ENCODE data around the gene CNNM3. TPM values are rescaled to one million over a fixed set of nuclear protein-coding genes. Genes with fewer than 3 reads are reported as not detected.
A peak's percentile ranks its signal among the peaks of the same experiment; 100 is the strongest.

Gene CNNM3
- total and polyA plus RNA-seq, 2 experiments from 2014 or later = 18.9 to 37.6 TPM

GRCh38 chr2:96819128-96819875 lies 3.2 kb downstream of the CNNM3 start:
- H3K4me1 ChIP-seq (ENCODE audit: low read depth) = peaks cover 44% of the 10 kb centered on the region
- H3K4me3 ChIP-seq = no peak overlapping the region
- TF ChIP-seq CTCF (IDR thresholded peaks at IDR 0.05; ENCODE audit: low read depth, low read length) = no peak
- no peak overlapping the region for H3K27ac ChIP-seq
- no peaks in the 10 kb centered on the region for H3K36me3 ChIP-seq
- H3K27me3 ChIP-seq = no peaks in the 10 kb centered on the region
- DNase-seq (ENCODE audit: low read depth in 1 of 2, low spot score in 1 of 2) = peak in 1 of 2 donors; percentile 49
- no peaks in the 10 kb centered on the region for H3K9me3 ChIP-seq (ENCODE audit: low read depth)

DNA sequence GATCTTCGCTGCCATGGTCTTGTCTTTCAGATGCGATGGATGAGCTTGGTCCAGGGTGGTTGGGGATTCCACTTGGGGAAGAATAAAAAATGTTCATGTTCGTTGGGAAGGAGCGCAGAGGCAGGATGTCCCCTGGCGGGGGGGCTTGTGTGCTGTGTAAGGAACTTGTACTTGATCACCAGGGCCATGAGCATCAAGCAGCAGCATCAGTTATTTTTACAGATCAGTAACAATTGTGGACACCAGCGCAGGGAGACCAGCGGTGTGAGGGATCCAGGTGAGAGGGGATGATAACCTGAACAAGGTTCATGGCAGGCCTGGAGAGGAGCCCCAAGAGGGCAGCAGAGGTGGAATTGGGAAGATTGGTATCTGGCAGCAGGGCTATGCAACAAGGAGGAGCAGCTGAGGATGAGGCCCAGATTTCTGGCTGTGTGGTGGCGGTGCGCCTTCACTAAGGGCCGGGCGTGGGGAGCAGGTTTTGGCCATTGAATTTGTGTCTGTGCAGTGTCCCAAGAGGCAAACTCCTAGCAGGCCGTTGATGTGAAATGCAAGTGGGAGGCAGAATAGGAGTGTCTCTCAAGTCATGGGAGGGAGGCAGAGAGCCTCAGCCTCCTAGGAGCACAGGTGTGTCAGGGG lies 3.9 kb downstream of the CNNM3 start:
- H3K4me3 ChIP-seq = no peak overlapping the region
- H3K9me3 ChIP-seq (ENCODE audit: low read depth) = no peaks in the 10 kb centered on the region
- peak overlapping the region; percentile 14 for H3K27ac ChIP-seq
- H3K4me1 ChIP-seq (ENCODE audit: low read depth) = peaks cover 48% of the 10 kb centered on the region
- no peaks in the 10 kb centered on the region for H3K27me3 ChIP-seq
- no peak for DNase-seq (ENCODE audit: low read depth in 1 of 2, low spot score in 1 of 2)
- no peak for TF ChIP-seq CTCF (IDR thresholded peaks at IDR 0.05; ENCODE audit: low read depth, low read length)
- H3K36me3 ChIP-seq = no peaks in the 10 kb centered on the region

DNA sequence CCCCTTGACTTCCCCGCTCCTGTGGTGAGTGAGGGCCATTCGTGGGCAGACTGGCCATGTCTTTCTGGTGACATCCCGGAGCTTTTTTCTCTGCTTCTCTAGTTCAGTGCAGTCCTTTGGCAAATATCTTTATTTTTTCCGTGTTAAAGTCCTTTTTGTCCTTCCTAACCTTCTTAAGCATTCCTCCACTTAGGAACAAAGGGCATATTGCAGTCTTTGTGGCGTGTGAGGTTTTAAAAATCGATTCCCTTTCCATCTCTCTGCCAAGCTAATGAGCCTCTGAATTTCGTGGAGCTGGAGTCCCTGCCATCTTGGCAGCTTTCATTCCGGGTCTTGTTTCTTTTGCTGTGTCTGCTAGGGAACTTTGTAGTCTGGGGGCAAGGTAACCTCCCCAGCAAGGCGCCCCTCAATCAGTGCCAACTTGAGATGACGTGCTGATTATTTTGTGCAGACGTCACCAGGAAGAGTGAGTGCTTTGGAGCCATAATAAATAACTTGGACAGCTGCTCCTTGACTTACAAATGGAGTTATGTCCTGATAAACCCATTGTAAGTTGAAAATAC lies 5.1 kb downstream of the CNNM3 start:
- no peaks in the 10 kb centered on the region for H3K9me3 ChIP-seq (ENCODE audit: low read depth)
- H3K4me3 ChIP-seq = no peak overlapping the region
- DNase-seq (ENCODE audit: low read depth in 1 of 2, low spot score in 1 of 2) = no peak
- no peak for TF ChIP-seq CTCF (IDR thresholded peaks at IDR 0.05; ENCODE audit: low read depth, low read length)
- H3K27ac ChIP-seq = peak overlapping the region; percentile 58
- H3K36me3 ChIP-seq = no peaks in the 10 kb centered on the region
- no peaks in the 10 kb centered on the region for H3K27me3 ChIP-seq
- H3K4me1 ChIP-seq (ENCODE audit: low read depth) = peaks cover 48% of the 10 kb centered on the region

DNA sequence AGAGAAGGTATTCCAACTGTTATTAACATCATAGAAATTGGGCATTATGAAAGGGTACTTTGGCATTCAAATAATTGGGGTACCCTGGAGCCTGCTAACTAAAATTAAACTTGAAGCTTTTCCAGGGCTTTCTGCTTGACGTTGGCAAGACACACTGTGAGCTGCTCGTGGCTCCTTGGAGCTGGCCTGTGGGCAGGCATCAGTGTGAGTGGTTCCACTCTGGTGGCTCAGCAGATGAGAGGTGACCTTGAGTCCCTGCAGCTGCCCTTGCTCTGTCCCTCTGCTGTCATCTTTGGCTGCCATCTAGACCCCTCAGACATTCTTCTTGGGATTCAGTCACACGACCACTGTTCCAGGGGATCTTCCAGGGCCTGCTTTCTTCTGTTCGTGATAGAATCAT lies 6.7 kb downstream of the CNNM3 start:
- no peaks in the 10 kb centered on the region for H3K27me3 ChIP-seq
- no peak overlapping the region for H3K4me3 ChIP-seq
- no peak for DNase-seq (ENCODE audit: low read depth in 1 of 2, low spot score in 1 of 2)
- H3K9me3 ChIP-seq (ENCODE audit: low read depth) = no peaks in the 10 kb centered on the region
- no peak for TF ChIP-seq CTCF (IDR thresholded peaks at IDR 0.05; ENCODE audit: low read depth, low read length)
- H3K4me1 ChIP-seq (ENCODE audit: low read depth) = peaks cover 41% of the 10 kb centered on the region
- peak overlapping the region; percentile 48 for H3K27ac ChIP-seq
- H3K36me3 ChIP-seq = peaks cover 10% of the 10 kb centered on the region

GRCh38 chr2:96823198-96823597 lies 7.1 kb downstream of the CNNM3 start:
- H3K36me3 ChIP-seq = peaks cover 14% of the 10 kb centered on the region
- peak overlapping the region; percentile 48 for H3K27ac ChIP-seq
- no peaks in the 10 kb centered on the region for H3K27me3 ChIP-seq
- no peaks in the 10 kb centered on the region for H3K9me3 ChIP-seq (ENCODE audit: low read depth)
- peaks cover 38% of the 10 kb centered on the region for H3K4me1 ChIP-seq (ENCODE audit: low read depth)
- no peak for DNase-seq (ENCODE audit: low read depth in 1 of 2, low spot score in 1 of 2)
- no peak for TF ChIP-seq CTCF (IDR thresholded peaks at IDR 0.05; ENCODE audit: low read depth, low read length)
- H3K4me3 ChIP-seq = no peak overlapping the region
